Activated CD8-positive, alpha-beta memory T cell treated with anti-CD3 and anti-CD28 coated beads, Interleukin-2, amount 50 U/mL, for 1 hour (primary cell): ENCODE data around the gene PXDN.

Experiments used
- DNase-seq: peaks from one replicate; pipeline ENCODE4 v3.0.0-alpha.2; 2020; ENCODE audit errors: extremely low read depth

PXDN gene

GRCh38 chr2:1584051-1584531 is 160.2 kb downstream of the PXDN start:
- DNase-seq = no peak

GRCh38 chr2:1582891-1583341 is 161.4 kb downstream of the PXDN start:
- DNase-seq = no peak

- DNase-seq = no peak
Measured at GRCh38 chr2:1581965-1582625, 162.2 kb downstream of the PXDN start.
